H9 (cell line): ENCODE results near the gene TAP2. TPM values are rescaled to one million over a fixed set of nuclear protein-coding genes. Genes with fewer than 3 reads are reported as not detected.

Source experiments
- DNase-seq: peaks from one replicate; pipeline ENCODE4 v3.0.0-alpha.2; 2017
- H2AFZ ChIP-seq: one replicate; pipeline ENCODE4 v1.6.1; 2013; ENCODE audit warnings: mild to moderate bottlenecking, low read length, control low read depth, moderate library complexity
- H2AK5ac ChIP-seq: 2 replicates; pipeline ENCODE4 v1.6.1; 2013; ENCODE audit warnings: low read length, control low read depth, mixed read lengths; ENCODE audit not compliant: insufficient read length
- H2BK120ac ChIP-seq: one replicate; pipeline ENCODE4 v1.6.1; 2013; ENCODE audit warnings: low read depth, mild to moderate bottlenecking, low read length, control low read depth, inconsistent platforms; ENCODE audit not compliant: poor library complexity, severe bottlenecking
- H2BK12ac ChIP-seq: 2 replicates; pipeline ENCODE4 v1.6.1; 2013; ENCODE audit warnings: low read length, control low read depth, mixed read lengths, low read depth; ENCODE audit not compliant: insufficient read length
- H2BK15ac ChIP-seq: 2 replicates; pipeline ENCODE4 v1.6.1; 2013; ENCODE audit warnings: low read depth, low read length, control low read depth
- H2BK20ac ChIP-seq: one replicate; pipeline ENCODE4 v1.6.1; 2013; ENCODE audit warnings: low read depth, mild to moderate bottlenecking, low read length, control low read depth, inconsistent platforms; ENCODE audit not compliant: poor library complexity, severe bottlenecking
- H2BK5ac ChIP-seq: 2 replicates; pipeline ENCODE4 v1.6.1; 2013; ENCODE audit warnings: low read length, control low read depth, mixed read lengths; ENCODE audit not compliant: insufficient read length
- H3K14ac ChIP-seq: 2 replicates; pipeline ENCODE4 v1.6.1; 2013; ENCODE audit warnings: low read length, control low read depth; ENCODE audit not compliant: insufficient read depth
- H3K18ac ChIP-seq: 2 replicates; pipeline ENCODE4 v1.6.1; 2013; ENCODE audit warnings: low read depth, mild to moderate bottlenecking, mixed read lengths, low read length, control low read depth; ENCODE audit not compliant: insufficient read length
- H3K23ac ChIP-seq: 2 replicates; pipeline ENCODE4 v1.6.1; 2013; ENCODE audit warnings: low read length, control low read depth, mixed read lengths, low read depth; ENCODE audit not compliant: insufficient read length
- H3K23me2 ChIP-seq: 2 replicates; pipeline ENCODE4 v1.6.1; 2013; ENCODE audit warnings: low read depth, mild to moderate bottlenecking, mixed read lengths, low read length, control low read depth; ENCODE audit not compliant: insufficient read length, poor library complexity, severe bottlenecking
- H3K27ac ChIP-seq: 2 replicates; pipeline ENCODE4 v1.5.1; 2013; ENCODE audit warnings: low read length, control low read depth, mixed read lengths, low read depth; ENCODE audit not compliant: insufficient read length
- H3K27me3 ChIP-seq: 2 replicates; pipeline ENCODE4 v1.6.1; 2013; ENCODE audit warnings: low read length, control low read depth, inconsistent platforms; ENCODE audit not compliant: insufficient read depth
- H3K4ac ChIP-seq: 2 replicates; pipeline ENCODE4 v1.6.1; 2013; ENCODE audit warnings: low read depth, mild to moderate bottlenecking, control low read depth, inconsistent platforms, low read length, moderate library complexity
- H3K4me1 ChIP-seq: 2 replicates; pipeline ENCODE4 v1.6.1; 2013; ENCODE audit warnings: low read length, control low read depth, inconsistent platforms; ENCODE audit not compliant: insufficient read depth
- H3K4me2 ChIP-seq: 2 replicates; pipeline ENCODE4 v1.6.1; 2013; ENCODE audit warnings: low read length, control low read depth, mixed read lengths; ENCODE audit not compliant: insufficient read length, insufficient read depth
- H3K56ac ChIP-seq: 2 replicates; pipeline ENCODE4 v1.6.1; 2013; ENCODE audit warnings: low read depth, mild to moderate bottlenecking, mixed read lengths, low read length, control low read depth; ENCODE audit not compliant: insufficient read length
- H3K79me1 ChIP-seq: 2 replicates; pipeline ENCODE4 v1.6.1; 2013; ENCODE audit warnings: low read depth, mild to moderate bottlenecking, moderate library complexity, low read length, control low read depth, inconsistent platforms; ENCODE audit not compliant: insufficient read depth, poor library complexity, severe bottlenecking
- H3K79me2 ChIP-seq: 2 replicates; pipeline ENCODE4 v1.6.1; 2013; ENCODE audit warnings: low read length, control low read depth, inconsistent platforms; ENCODE audit not compliant: insufficient read depth
- H3K9ac ChIP-seq: 2 replicates; pipeline ENCODE4 v1.6.1; 2013; ENCODE audit warnings: low read length, control low read depth, mixed read lengths; ENCODE audit not compliant: insufficient read length; ENCODE audit errors: extremely low read depth
- H3K9me3 ChIP-seq: one replicate; pipeline ENCODE4 v1.6.1; 2013; ENCODE audit warnings: low read depth, low read length, inconsistent platforms; ENCODE audit not compliant: control insufficient read depth
- H3T11ph ChIP-seq: one replicate; pipeline ENCODE4 v1.6.1; 2013; ENCODE audit warnings: mild to moderate bottlenecking, low read length, control low read depth, inconsistent platforms
- H4K20me1 ChIP-seq: one replicate; pipeline ENCODE4 v1.6.1; 2013; ENCODE audit not compliant: control insufficient read depth, insufficient read length, insufficient read depth
- H4K5ac ChIP-seq: 2 replicates; pipeline ENCODE4 v1.6.1; 2013; ENCODE audit warnings: low read depth, mild to moderate bottlenecking, mixed read lengths, low read length, control low read depth; ENCODE audit not compliant: insufficient read length
- H4K8ac ChIP-seq: replicated peaks from 2 replicates; pipeline ENCODE4 v1.6.1; 2013; ENCODE audit warnings: low read length, control low read depth, mixed read lengths, low read depth; ENCODE audit not compliant: insufficient read length
- H4K91ac ChIP-seq: 2 replicates; pipeline ENCODE4 v1.6.1; 2013; ENCODE audit warnings: low read depth, mild to moderate bottlenecking, moderate library complexity, mixed read lengths, low read length, control low read depth; ENCODE audit not compliant: insufficient read length
- H3K27ac Mint-ChIP-seq, 3 experiments: 2 replicates in 2 of 3; 3 replicates in 1 of 3; pipeline ENCODE4 v1.8.0; 2020 to 2021; ENCODE audit warnings: mixed read lengths in 3 of 3, mild to moderate bottlenecking in 1 of 3, moderate library complexity in 1 of 3
- H3K27me3 Mint-ChIP-seq: 2 replicates; pipeline ENCODE4 v1.8.0; 2021; ENCODE audit warnings: low read depth, mild to moderate bottlenecking, moderate library complexity, mixed read lengths
- H3K36me3 Mint-ChIP-seq, 3 experiments: 2 replicates in 2 of 3; 3 replicates in 1 of 3; pipeline ENCODE4 v1.8.0; 2020 to 2021; ENCODE audit warnings: low read depth in 3 of 3, mixed read lengths in 3 of 3; ENCODE audit not compliant: insufficient read depth in 1 of 3
- H3K4me1 Mint-ChIP-seq, 2 experiments: 2 replicates each; pipeline ENCODE4 v1.8.0; 2020; ENCODE audit warnings: mixed read lengths in 2 of 2
- H3K4me3 Mint-ChIP-seq, 2 experiments: 2 replicates in 1 of 2; 3 replicates in 1 of 2; pipeline ENCODE4 v1.8.0; 2020 to 2021; ENCODE audit warnings: mild to moderate bottlenecking in 2 of 2, mixed read lengths in 2 of 2, moderate library complexity in 1 of 2
- H3K9me3 Mint-ChIP-seq, 2 experiments: 2 replicates in 1 of 2; 3 replicates in 1 of 2; pipeline ENCODE4 v1.8.0; 2020; ENCODE audit warnings: mild to moderate bottlenecking in 2 of 2, mixed read lengths in 2 of 2, moderate library complexity in 1 of 2
- WGBS: extraction: QIAGEN DNeasy Blood & Tissue Kit; methylation state at CpG from one replicate; pipeline ENCODE4 v1.1.7; 2013; ENCODE audit warnings: missing lambda C conversion rate, low lambda C conversion rate, mixed read lengths; ENCODE audit not compliant: insufficient read length; ENCODE audit errors: extremely low coverage; 5-methylcytosine and 5-hydroxymethylcytosine counted together
- total RNA-seq: library from RNA; stranded (reverse); gene quantifications from 2 replicates; pipeline ENCODE4 v1.2.1, GENCODE V29; 2021
- TF ChIP-seq, protein P1 (sequence below): fragments of 200-600 bp; sonication (generic); conservative IDR thresholded peaks from 3 replicates; pipeline ENCODE4 v1.8.0; 2021; ENCODE audit warnings: antibody characterized with exemption, mild to moderate bottlenecking

Gene TAP2
- total RNA-seq, 1 experiment from 2014 or later, result 16.3 TPM

DNA sequence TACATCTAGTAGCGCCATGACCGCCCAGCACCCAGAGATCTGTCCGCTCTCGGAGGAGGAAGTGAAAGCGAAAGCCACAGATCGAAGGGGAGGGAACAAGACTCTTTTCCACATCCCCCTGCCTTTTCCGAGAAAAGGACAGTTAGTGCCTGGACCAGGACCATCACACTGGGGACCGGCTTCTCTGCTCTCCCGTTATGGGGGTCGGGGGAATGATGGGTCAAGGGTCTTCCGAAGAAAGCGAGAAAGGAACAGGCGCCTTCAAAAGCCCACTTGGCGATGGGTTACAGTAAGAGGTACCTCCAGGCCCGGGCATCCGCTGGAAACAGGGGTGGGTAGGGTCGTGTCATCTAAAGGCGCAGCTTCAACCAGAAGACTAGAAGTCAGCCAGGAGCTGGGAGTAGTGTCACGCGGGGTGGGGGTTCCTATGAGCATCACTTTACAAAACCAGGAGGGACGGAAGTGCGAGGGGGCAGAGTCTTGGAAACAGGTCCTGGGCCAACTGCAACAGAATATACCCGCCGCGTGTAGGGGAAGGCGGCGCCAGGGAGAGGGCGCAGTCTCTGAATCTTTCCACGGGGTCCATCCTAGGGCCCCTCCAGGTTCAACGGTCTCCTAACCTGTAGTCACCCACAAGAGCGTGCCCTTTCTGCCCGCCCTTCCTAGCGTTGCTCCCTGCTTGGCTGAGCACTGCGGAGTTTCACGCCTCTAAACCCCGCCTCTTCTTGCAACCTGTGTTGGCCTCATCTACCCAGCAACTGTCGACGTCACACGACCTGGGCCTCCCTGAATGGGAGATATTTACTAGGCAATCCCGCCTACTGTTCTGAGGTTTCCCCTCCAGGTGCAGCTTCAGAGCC lies 5.7 kb upstream of the TAP2 start, which contains the start of gene PSMB8:
Gene PSMB8 (minus strand): TSS at position 69 of the 860 bp plus-strand sequence. CDS start 51 bp downstream, at position 18.
- H3K4me1 ChIP-seq, result peaks cover 2% of the 10 kb centered on the region; the same call in 1 of the 2 replicates
- TF ChIP-seq, protein P1, sequence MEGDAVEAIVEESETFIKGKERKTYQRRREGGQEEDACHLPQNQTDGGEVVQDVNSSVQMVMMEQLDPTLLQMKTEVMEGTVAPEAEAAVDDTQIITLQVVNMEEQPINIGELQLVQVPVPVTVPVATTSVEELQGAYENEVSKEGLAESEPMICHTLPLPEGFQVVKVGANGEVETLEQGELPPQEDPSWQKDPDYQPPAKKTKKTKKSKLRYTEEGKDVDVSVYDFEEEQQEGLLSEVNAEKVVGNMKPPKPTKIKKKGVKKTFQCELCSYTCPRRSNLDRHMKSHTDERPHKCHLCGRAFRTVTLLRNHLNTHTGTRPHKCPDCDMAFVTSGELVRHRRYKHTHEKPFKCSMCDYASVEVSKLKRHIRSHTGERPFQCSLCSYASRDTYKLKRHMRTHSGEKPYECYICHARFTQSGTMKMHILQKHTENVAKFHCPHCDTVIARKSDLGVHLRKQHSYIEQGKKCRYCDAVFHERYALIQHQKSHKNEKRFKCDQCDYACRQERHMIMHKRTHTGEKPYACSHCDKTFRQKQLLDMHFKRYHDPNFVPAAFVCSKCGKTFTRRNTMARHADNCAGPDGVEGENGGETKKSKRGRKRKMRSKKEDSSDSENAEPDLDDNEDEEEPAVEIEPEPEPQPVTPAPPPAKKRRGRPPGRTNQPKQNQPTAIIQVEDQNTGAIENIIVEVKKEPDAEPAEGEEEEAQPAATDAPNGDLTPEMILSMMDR, result peak; percentile 21; the same call in 1 of the 3 replicates
- peak within 1 kb of the TSS; percentile 35 for H3K9ac ChIP-seq
- no peak within 1 kb of the TSS for H4K91ac ChIP-seq
- H3K18ac ChIP-seq, result peak within 1 kb of the TSS; percentile 94
- H3K27ac Mint-ChIP-seq, result peak within 1 kb of the TSS in 1 of 3 experiments; percentile 86; a peak in 3 of 7 replicates
- H3K27me3 ChIP-seq, result no peaks in the 10 kb centered on the region
- DNase-seq, result peak; percentile 98
- H3K79me1 ChIP-seq, result no peaks in the 10 kb centered on the region
- peak within 1 kb of the TSS; percentile 87 to 92 for H3K4me3 Mint-ChIP-seq
- H4K5ac ChIP-seq, result no peak within 1 kb of the TSS
- no peak within 1 kb of the TSS for H3K4ac ChIP-seq
- H2BK12ac ChIP-seq, result no peak within 1 kb of the TSS
- H2AFZ ChIP-seq, result peak within 1 kb of the TSS; percentile 59
- H3K14ac ChIP-seq, result peak within 1 kb of the TSS; percentile 90; the same call in 1 of the 2 replicates
- peaks cover 11% of the 10 kb centered on the region for H3K23me2 ChIP-seq
- no peak within 1 kb of the TSS for H2BK20ac ChIP-seq
- H3K9me3 Mint-ChIP-seq, result no peaks in the 10 kb centered on the region
- no peaks in the 10 kb centered on the region for H3K9me3 ChIP-seq
- no CpG with 5 or more reads among the region's 40 CpGs for WGBS
- no peak within 1 kb of the TSS for H3K27ac ChIP-seq
- no peak within 1 kb of the TSS for H2BK15ac ChIP-seq
- H3K4me2 ChIP-seq, result peak within 1 kb of the TSS; percentile 63
- H4K8ac ChIP-seq, result no peak within 1 kb of the TSS
- H2BK120ac ChIP-seq, result no peak within 1 kb of the TSS
- H3T11ph ChIP-seq, result no peak within 1 kb of the TSS
- no peaks in the 10 kb centered on the region for H4K20me1 ChIP-seq
- no peaks in the 10 kb centered on the region for H3K79me2 ChIP-seq
- no peak within 1 kb of the TSS for H3K56ac ChIP-seq
- no peak within 1 kb of the TSS for H2AK5ac ChIP-seq
- no peak within 1 kb of the TSS for H2BK5ac ChIP-seq
- H3K23ac ChIP-seq, result no peak within 1 kb of the TSS
- H3K27me3 Mint-ChIP-seq, result peaks cover 26% of the 10 kb centered on the region
- H3K36me3 Mint-ChIP-seq, result peaks cover 0 to 46% (median 12%) of the 10 kb centered on the region in 3 experiments; a peak in 5 of 7 replicates
- peaks cover 3% of the 10 kb centered on the region in 2 experiments for H3K4me1 Mint-ChIP-seq
